Pancreas (tissue), 10 donors: ENCODE data around the gene LIN52. TPM values are rescaled to one million over a fixed set of nuclear protein-coding genes. Genes with fewer than 3 reads are reported as not detected.

Source experiments
- ATAC-seq, 4 donors: fragments of 200-7000 bp; cut with Tn5 transposase; one replicate each; pipeline versions ENCODE4 v1.8.0 to v1.9.1; 2020; ENCODE audit warnings: mild to moderate bottlenecking in 4 of 4, moderate library complexity in 4 of 4
- DNase-seq, 6 donors: peaks; one replicate each; pipeline ENCODE4 v3.0.0-alpha.2; 2020
- FAIRE-seq: peaks from 2 replicates; lab custom pipeline; 2012; peaks lifted over from hg19 to GRCh38; lab: Jason Lieb, UNC
- H3K27ac ChIP-seq, 4 donors: fragments of 200-600 bp; sonication (generic); 1 replicate in 3 of 4; 2 replicates in 1 of 4; pipeline versions ENCODE4 v1.5.0 to v1.8.0; 2020
- H3K27me3 ChIP-seq, 4 donors: fragments of 200-600 bp; one replicate each; pipeline ENCODE4 v1.8.0; 2021
- H3K36me3 ChIP-seq, 3 donors: fragments of 200-600 bp; sonication (generic) in 1 of 3; one replicate each; pipeline versions ENCODE4 v1.5.0 to v1.8.0; 2020 to 2021
- H3K4me1 ChIP-seq, 3 donors: fragments of 200-600 bp; one replicate each; pipeline ENCODE4 v1.8.0; 2021
- H3K4me3 ChIP-seq, 4 donors: fragments of 200-600 bp; sonication (generic) in 2 of 4; one replicate each; pipeline versions ENCODE4 v1.5.0 to v1.8.0; 2020 to 2021
- H3K9me3 ChIP-seq, 4 donors: fragments of 200-600 bp; one replicate each; pipeline ENCODE4 v1.8.0; 2021
- WGBS, 2 donors: extraction: QIAGEN DNeasy Blood & Tissue Kit; methylation state at CpG; one replicate each; pipeline ENCODE4 v1.1.7; 2013; 5-methylcytosine and 5-hydroxymethylcytosine counted together
- intact Hi-C, 3 donors: fragments of 100-400 bp; cut with DNase I; formaldehyde crosslinking; loops; one replicate each; pipeline versions ENCODE4 v1.11.1 to v1.14.2; 2022
- polyA plus RNA-seq, 2 donors: library from polyadenylated mRNA; stranded (reverse); fragments of 200-250 nt; gene quantifications; one replicate each; pipeline ENCODE4 v1.2.3, GENCODE V29; 2013
- total RNA-seq, 6 donors: library from RNA; stranded (reverse); fragmentation: NEBNext Ultra II Directional in 4 of 6; extraction: Animal tissue kit (Norgen Biotek cat#: 25700) in 4 of 6; gene quantifications; one replicate each; pipeline versions ENCODE4 v1.2.1 to v1.2.4, GENCODE V29; 2021 to 2023
- TF ChIP-seq, protein P1 (sequence below), 4 donors: fragments of 200-600 bp; sonication (generic) in 3 of 4; IDR thresholded peaks; one replicate each; pipeline versions ENCODE4 v1.5.0 to v1.8.0; 2021; ENCODE audit warnings: antibody characterized with exemption in 4 of 4
- donor health status: healthy with polysubstance abuse.
- donor health status: DM: no; HTN: no; CAD: no; lungs with moderate emphysema.
- donor health status: DM: no; HTN: no; CAD: no.
- donor health status: control.
- donor health status: control.
- donor health status: Bipolar disorder and iron deficiency.
- donor health status: DM: yes; HTN: yes; CAD: no.
- donor health status: DM: no; HTN: no; CAD: no.
- donor health status: DM: no; HTN: no; CAD: no.
- donor health status: DM: yes; HTN: yes; CAD: no.

LIN52 gene
- total and polyA plus RNA-seq, 8 donors = 1.6 to 4.6 (median 3.1) TPM

GRCh38 chr14:74243051-74243450 is 158.3 kb downstream of the LIN52 start:
- H3K27me3 ChIP-seq = peaks cover 0 to 45% (median 10%) of the 10 kb centered on the region in 4 donors
- 26 to 30% methylated on average over 5 of the region's 5 CpGs for WGBS, 2 donors
- H3K36me3 ChIP-seq = no peaks in the 10 kb centered on the region
- FAIRE-seq (no peak), ATAC-seq (no peak), DNase-seq (no peak)
- intact Hi-C loops = no loop called here
- H3K9me3 ChIP-seq = no peaks in the 10 kb centered on the region
- H3K4me1 ChIP-seq = peaks cover 10 to 16% (median 15%) of the 10 kb centered on the region in 3 donors
- TF ChIP-seq, protein P1, sequence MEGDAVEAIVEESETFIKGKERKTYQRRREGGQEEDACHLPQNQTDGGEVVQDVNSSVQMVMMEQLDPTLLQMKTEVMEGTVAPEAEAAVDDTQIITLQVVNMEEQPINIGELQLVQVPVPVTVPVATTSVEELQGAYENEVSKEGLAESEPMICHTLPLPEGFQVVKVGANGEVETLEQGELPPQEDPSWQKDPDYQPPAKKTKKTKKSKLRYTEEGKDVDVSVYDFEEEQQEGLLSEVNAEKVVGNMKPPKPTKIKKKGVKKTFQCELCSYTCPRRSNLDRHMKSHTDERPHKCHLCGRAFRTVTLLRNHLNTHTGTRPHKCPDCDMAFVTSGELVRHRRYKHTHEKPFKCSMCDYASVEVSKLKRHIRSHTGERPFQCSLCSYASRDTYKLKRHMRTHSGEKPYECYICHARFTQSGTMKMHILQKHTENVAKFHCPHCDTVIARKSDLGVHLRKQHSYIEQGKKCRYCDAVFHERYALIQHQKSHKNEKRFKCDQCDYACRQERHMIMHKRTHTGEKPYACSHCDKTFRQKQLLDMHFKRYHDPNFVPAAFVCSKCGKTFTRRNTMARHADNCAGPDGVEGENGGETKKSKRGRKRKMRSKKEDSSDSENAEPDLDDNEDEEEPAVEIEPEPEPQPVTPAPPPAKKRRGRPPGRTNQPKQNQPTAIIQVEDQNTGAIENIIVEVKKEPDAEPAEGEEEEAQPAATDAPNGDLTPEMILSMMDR (IDR thresholded peaks at IDR 0.05) = no peak
- H3K27ac ChIP-seq = no peak overlapping the region
- no peak overlapping the region for H3K4me3 ChIP-seq

DNA sequence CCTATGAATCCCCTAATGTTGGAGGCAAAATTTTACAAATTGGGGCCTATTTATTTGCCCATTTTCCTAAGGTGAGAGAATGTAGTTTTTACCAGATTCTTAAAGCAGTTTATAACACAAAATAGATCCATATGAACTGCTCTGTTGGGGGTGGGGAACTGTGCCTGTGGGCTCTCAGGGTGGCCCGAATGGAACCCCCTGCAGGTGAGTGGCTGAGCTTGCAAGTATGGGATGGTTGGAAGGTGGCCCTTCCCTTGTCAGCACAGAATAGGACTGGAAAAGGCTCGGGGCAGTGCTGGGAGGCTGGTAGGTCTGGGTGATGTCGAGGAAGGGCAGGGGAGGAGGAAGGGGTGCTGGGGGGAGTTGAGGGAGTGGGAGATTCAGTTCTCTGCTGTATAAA is 159.4 kb downstream of the LIN52 start:
- WGBS, 2 donors = 17 to 34% methylated on average over 3 of the region's 3 CpGs
- TF ChIP-seq, protein P1 (IDR thresholded peaks at IDR 0.05) = no peak
- DNase-seq = no peak
- ATAC-seq = no peak
- Histone ChIP-seq H3K4me3 (no peak overlapping the region), H3K9me3 (no peaks in the 10 kb centered on the region), H3K27ac (no peak overlapping the region), H3K36me3 (no peaks in the 10 kb centered on the region), H3K4me1 (peaks cover 10 to 16% (median 15%) of the 10 kb centered on the region in 3 donors), H3K27me3 (peaks cover 0 to 44% (median 10%) of the 10 kb centered on the region in 4 donors)
- intact Hi-C loops = no loop called here
- no peak for FAIRE-seq

- Histone ChIP-seq H3K27me3 (peaks cover 0 to 32% (median 7%) of the 10 kb centered on the region in 4 donors), H3K4me3 (no peak overlapping the region), H3K36me3 (no peaks in the 10 kb centered on the region), H3K9me3 (no peaks in the 10 kb centered on the region), H3K27ac (no peak overlapping the region), H3K4me1 (peaks cover 8 to 15% (median 11%) of the 10 kb centered on the region in 3 donors)
- TF ChIP-seq, protein P1 (IDR thresholded peaks at IDR 0.05) = no peak
- ATAC-seq (no peak), FAIRE-seq (no peak), DNase-seq (no peak)
- intact Hi-C loops = loop anchor here in 2 of 3 donors (5.0 kb wide), 2 partner anchors 133 to 138 kb away; no protein-coding TSS in a partner anchor
- WGBS, 2 donors = 59 to 62% methylated on average over 7 of the region's 7 CpGs
Measured at GRCh38 chr14:74245292-74245691, 160.5 kb downstream of the LIN52 start.

- intact Hi-C loops = loop anchor here in 2 of 3 donors (5.0 kb wide), 2 partner anchors 134 to 139 kb away; no protein-coding TSS in a partner anchor
- no peaks in the 10 kb centered on the region for H3K9me3 ChIP-seq
- TF ChIP-seq, protein P1 (IDR thresholded peaks at IDR 0.05) = no peak
- WGBS, 2 donors = 74 to 78% methylated on average over 8 of the region's 8 CpGs
- peaks cover 0 to 3% (median under 1%) of the 10 kb centered on the region in 3 donors for H3K4me1 ChIP-seq
- H3K27ac ChIP-seq = no peak overlapping the region
- FAIRE-seq (no peak), ATAC-seq (no peak), DNase-seq (no peak)
- H3K27me3 ChIP-seq = peaks cover 0 to 21% (median 5%) of the 10 kb centered on the region in 4 donors
- no peaks in the 10 kb centered on the region for H3K36me3 ChIP-seq
- H3K4me3 ChIP-seq = no peak overlapping the region
Measured at GRCh38 chr14:74246542-74246941, 161.8 kb downstream of the LIN52 start.

DNA sequence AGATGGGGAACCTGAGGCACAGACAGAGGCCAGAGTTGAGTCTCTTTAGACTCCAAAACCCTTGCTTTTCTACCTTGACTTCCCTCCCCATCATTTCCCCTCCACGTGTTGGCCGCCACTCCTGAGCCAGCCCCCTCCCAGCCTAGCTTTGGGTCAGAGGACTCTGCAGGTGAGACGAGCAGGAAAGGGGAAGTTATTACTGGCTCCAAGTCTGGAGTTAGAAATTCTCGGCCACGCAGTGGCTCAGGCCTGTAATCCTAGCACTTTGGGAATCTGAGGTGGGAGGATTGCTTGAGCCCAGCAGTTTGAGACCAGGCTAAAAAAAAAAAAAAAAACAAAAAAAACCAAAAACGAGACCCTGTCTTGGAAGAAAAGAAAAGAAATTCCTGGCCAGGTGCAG is 163.3 kb downstream of the LIN52 start:
- no peaks in the 10 kb centered on the region for H3K9me3 ChIP-seq
- H3K4me3 ChIP-seq = no peak overlapping the region
- no peak overlapping the region for H3K27ac ChIP-seq
- no peaks in the 10 kb centered on the region for H3K4me1 ChIP-seq
- DNase-seq (no peak), ATAC-seq (no peak), FAIRE-seq (no peak)
- no peaks in the 10 kb centered on the region for H3K36me3 ChIP-seq
- intact Hi-C loops = loop anchor here in 2 of 3 donors (5.0 kb wide), 2 partner anchors 136 to 141 kb away; no protein-coding TSS in a partner anchor
- TF ChIP-seq, protein P1 (IDR thresholded peaks at IDR 0.05) = no peak
- peaks cover 0 to 7% (median 1%) of the 10 kb centered on the region in 4 donors for H3K27me3 ChIP-seq
- 62 to 71% methylated on average over 6 of the region's 6 CpGs for WGBS, 2 donors
